Fibroblast of upper back skin (primary cell): ENCODE data around the gene CHKA.

Experiments used
- DNase-seq: peaks from one replicate; pipeline ENCODE4 v3.0.0-alpha.2; 2013

The CHKA gene

DNA sequence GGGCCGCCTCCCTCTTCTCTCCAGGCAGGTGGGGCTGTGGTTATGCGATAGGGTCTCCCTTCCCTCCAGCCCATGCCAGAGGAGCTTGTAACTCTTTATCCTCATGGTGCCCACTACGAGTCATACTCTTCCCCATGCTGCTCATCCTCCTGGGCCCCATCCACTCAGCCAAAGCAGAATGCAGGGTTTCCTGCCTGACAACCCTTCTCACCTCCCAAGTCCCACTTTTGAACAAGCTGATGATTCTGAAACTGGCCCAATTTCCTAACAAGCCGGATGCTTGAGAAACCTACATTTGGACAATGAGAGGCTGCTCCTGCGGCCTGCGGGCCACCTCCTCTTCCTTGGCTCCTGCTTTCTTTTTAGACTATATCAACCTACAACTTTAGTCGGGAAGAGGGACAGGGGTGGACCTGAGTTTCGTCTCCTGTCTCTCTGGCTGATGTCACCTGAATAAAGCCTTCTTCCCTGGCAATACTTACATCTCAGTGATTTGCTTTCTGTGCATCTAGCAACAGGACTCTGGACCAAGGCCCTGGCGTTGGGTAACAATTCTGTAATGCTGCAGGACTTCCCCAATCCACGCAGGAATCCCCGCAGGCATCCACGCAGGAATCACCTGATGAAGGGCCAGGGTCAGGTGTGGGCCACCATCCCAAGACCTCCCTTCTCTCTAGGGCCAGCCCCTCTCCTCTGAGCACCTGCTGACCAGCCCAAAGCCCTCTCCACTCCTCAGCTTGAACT, 92.2 kb downstream of the CHKA start:
- DNase-seq: peak; percentile 46

DNA sequence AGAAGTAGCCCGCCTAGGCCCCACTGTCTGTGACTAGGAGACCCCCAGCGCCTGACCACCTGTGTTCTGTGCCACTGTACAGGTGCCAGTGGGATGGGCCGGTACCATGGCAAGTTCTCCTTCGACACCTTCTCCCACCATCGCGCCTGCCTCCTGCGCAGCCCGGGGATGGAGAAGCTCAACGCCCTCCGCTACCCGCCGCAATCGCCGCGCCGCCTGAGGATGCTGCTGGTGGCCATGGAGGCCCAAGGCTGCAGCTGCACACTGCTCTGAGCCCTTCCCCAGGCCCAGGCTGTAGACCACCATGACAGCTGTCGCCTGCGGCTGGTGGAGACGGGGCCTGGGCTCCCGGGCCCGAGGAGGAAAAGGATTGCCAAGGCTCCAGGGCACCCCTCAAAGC, 93.5 kb downstream of the CHKA start:
- no peak for DNase-seq

DNA sequence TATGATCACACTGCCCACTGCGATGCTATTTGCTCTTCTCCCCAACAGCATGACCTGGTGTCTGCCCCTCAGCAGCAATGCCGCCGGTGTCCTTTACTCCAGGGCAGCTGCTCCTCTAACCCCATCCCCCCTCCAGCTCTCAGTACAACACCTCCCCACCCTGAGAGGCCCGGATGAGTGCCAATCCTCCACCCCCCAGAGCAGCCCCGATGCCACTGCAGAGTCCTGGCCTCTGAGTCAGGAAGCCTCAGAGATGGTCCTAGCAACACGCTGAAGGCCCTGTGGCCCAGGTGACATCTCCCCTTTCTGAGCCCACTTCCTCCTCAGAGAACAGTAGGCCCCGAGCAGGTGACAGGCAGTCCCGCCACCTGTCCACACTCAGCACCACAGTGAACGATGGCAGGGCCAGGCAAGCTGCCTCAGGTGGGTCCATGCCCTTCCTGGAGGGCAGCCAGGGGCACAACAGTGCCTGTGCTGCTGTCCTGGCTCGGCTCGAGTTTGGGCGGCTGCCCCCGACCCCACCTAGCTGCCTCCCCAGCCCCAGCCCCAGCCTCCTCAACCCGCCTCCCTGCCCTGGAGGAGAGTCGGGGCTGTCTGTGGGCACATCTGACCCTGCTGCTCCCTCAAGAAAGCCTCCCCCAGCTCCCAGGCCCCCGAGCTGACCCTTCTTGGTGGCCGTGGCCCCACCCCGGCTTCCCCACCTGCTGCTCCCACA, 94.6 kb downstream of the CHKA start:
- DNase-seq: no peak

- DNase-seq: no peak
Observed at GRCh38 chr11:68025047-68025446, 96.1 kb downstream of the CHKA start.

DNA sequence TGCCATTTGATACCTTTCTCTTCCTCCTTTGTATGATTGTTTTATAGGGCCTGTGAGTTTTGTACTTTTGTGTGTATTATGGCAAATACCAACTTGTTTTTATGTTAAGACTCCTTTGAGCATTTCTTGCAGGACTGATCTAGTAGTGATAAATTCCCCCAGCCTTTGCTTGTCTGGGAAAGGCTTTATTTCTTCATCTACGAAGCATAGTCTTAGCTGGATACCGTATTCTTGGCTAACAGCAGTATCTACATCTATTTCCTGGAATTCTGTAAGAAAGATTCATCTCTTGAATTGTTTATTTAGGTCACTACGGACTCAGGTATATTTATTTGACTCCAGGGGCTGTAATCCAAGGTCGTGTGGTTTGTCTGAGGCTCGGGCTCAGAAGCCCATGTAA, 96.7 kb downstream of the CHKA start:
- DNase-seq: no peak

DNA sequence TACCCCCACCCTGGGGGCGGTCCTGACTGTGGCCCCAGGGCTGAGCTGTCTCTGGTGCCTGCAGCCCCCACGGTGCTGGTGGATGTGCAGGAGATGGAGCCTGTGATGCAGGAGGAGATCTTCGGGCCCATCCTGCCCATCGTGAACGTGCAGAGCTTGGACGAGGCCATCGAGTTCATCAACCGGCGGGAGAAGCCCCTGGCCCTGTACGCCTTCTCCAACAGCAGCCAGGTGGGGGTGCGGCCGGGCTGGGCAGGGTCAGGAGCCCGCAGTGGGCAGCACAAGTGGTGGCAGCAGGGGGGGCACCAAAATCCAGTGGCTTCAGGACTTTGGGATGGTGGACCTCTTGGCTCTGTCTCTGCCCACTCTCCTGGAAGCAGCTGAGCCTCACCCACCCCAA, 98.7 kb downstream of the CHKA start:
- DNase-seq: no peak

DNA sequence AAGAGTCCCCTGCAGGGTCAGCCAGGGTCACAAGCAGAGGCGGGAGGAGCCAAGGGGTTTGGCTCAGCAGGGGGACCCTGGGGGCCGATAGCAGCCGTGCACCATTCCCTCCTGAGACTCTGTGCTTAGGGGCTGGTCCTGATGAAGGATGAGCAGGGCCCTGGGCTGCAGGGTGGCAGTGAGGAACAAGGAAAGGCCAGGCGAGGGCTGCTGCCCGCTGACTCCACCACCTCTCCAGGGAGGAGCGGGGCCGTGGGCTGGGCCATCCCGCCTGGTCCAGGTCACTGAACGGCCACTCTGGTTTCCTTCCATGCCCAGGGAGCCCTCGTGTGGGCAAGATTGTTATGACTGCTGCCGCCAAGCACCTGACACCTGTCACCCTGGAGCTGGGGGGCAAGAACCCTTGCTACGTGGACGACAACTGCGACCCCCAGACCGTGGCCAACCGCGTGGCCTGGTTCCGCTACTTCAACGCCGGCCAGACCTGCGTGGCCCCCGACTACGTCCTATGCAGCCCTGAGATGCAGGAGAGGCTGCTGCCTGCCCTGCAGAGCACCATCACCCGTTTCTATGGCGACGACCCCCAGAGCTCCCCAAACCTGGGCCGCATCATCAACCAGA, 99.9 kb downstream of the CHKA start:
- DNase-seq: no peak

DNA sequence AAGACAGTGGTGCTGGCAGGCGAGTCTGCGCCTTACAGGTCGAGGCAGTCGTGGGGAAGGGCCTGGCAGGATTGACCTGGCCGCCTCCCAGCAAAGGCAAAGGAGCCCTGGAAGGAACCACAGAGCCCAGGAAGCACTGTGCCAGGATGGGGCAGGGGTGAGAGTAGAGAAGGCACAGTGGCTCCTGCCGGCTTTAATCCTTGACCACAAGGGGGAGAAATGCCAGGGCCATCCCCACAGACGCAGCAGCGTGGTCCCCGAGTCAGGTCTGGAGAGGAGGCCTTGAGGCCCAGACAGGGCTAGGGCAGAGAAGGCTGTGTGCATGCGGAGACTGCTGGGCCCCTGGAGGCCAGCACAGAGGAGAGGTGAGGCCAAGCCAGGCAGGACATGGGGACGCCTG, 100.6 kb downstream of the CHKA start:
- peak; percentile 25 for DNase-seq

DNA sequence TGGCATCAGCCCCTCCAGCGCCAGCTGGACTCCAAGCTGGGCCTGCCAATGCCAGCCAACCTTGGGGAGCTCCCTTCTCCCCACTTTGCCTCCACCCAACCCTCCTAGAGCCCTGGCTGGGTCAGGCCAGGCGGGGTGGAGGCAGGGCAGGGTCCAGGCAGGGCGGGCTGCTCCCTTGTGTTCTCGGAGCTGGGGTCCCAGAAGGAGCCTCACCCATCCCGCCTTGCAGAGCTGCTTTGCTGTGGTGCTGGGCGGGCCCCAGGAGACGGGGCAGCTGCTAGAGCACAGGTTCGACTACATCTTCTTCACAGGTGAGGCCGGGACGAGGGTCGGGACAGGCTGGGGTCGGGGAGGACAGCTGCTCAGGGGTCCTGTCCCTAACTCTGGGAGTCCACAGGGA, 101.7 kb downstream of the CHKA start:
- DNase-seq: no peak

DNA sequence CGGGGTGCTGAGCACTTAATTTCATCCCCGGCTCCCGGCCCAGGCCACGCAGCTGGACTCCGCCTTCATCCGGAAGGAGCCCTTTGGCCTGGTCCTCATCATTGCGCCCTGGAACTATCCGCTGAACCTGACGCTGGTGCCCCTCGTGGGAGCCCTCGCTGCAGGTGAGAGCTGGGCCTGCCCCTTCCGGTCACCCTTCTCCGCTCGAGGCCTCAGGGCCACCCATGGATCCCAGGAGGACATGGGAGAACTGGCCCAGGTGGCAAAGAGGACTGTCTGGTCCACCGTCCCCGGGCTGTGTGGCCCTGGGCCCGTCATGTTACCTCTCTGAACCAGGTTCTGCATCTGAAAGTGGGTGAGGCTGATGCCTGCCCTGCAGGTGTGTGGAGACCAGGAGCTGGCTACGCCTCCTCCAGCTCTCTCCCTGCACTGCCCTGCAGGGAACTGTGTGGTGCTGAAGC, 102.4 kb downstream of the CHKA start:
- DNase-seq: no peak

- DNase-seq: no peak
Observed at GRCh38 chr11:68017980-68018729, 103.0 kb downstream of the CHKA start.

DNA sequence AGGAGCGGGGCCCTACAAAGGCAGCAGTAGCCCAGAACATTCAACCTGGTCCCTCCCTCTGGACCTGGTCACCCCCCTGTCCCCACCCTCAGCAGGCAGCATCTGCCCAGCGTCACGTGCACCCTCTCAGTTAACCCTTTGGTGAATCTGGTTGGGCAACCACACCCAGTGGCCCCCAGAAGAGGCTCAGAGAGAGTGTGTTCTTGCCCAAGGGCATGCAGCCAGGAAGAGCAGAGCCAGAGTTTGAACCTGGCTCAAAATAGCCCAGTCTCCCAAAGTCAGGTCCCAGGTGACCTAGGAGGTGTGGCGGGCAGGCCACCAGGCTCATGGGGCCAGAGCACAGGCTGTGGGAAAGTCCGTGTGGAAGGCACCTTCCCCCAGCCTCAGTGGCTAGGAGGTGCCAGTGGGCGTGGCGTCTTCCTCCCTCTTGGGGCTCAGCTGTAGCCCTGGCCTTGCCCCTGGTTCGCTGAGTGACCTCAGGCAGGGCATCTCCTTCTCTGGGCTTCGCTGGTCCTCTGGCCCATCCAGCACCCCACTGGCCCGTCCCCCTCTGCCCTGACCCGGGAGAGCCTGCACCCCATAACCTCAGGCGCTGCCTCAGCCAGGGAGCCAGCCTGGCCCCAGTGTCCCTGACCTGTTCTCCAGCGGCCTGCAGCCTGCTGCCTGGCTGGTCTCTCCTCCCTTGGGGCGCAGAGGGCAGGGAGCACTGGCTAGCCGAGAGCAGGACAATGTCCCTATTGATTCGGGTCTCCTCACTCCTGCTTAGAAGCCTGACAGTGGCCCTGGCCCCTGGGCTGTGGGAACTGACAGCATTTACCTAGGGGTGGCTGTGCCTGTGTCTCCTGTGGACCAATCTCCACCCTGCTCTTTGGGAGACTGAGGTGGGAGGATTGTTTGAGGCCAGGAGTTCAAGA, 104.0 kb downstream of the CHKA start:
- no peak for DNase-seq

- no peak for DNase-seq
Observed at GRCh38 chr11:68016161-68016903, 104.9 kb downstream of the CHKA start.

GRCh38 chr11:68015467-68015866, 105.7 kb downstream of the CHKA start:
- no peak for DNase-seq

DNA sequence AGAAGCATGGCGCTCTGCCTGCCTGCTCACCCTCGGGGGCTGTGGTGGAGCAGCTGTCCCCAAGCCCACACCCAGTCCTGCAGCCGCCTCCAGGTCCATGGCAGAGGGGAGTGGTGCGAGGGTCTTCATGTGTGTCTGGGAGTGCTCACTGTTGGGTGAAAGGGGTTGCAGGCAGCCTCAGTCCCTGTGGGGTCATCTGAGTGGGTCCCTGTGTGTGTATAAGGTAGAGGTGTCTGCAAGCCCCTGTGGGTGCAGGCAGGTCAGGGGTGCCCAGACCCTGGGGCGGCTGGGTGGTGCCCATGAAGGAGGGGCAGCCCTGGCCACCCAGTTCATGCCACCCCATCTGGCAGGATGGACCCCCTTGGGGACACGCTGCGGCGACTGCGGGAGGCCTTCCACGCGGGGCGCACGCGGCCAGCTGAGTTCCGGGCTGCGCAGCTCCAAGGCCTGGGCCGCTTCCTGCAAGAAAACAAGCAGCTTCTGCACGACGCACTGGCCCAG, 106.2 kb downstream of the CHKA start:
- no peak for DNase-seq

DNA sequence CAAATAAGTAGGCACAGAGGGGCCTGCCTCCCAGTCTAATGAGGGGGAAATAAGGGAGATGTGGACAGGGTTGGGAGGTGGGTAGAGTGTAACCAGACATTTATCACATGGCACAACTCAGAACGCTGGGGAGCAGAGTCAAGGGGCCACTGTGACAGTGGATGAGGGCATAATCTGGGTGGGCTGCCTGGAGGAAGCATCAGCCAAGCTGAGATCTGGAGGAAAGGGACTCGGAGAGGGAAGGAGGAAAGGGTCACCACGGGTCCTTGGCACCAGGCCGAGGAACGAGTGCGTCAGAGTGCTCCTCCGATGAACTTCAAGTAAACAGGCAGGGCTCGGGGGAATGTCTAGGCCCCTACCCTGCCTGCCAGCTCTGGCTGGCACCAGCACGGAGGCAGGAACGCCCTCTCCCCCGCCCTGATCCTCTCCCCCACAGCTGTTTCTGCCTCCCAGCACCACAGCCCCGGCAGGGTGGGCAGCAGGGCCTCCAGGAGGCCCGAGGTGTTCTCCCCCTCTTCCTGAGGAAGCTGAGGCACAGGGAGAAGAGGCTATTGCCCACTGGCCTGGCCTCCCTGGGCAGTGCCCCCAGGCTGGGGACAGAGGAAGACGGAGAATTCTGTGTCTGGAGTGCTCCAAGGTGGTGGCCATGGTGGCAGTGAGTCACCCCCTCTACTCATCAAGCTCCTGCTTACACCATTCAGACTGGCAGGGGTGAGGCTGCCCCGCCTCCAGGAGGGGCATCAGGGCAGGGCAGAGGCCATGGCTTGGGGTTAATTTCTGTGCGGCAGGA, 106.8 kb downstream of the CHKA start:
- peak; percentile 29 for DNase-seq

DNA sequence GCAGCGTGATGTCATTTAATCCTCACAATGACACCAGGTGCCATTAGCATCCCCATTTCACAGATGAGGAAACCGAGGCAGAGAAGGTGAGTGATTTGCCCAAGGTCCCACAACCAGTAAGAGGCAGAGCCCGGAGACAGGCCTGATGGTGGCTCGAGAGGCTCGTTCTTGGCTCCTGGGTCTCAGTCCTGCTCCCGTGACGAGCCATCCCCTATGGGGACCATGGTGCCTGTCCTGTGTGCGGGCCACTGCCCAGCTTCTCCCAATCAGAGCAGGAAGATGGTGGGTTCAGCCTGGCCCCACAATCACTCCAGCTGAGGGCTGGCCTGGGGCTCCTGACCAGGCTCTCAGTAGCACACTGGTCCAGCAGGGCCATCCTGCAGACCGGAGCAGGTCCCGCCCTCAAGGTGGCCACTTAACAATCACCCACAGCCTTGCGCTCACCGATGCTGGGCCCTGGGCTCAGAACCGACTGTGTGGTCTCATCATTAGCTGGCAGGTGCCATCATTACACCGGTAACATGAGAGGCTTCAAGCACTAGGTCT, 107.5 kb downstream of the CHKA start:
- no peak for DNase-seq

GRCh38 chr11:68012843-68013610, 108.2 kb downstream of the CHKA start:
- DNase-seq: peak; percentile 97
